ENCODE data around the gene C12orf43.

DNA sequence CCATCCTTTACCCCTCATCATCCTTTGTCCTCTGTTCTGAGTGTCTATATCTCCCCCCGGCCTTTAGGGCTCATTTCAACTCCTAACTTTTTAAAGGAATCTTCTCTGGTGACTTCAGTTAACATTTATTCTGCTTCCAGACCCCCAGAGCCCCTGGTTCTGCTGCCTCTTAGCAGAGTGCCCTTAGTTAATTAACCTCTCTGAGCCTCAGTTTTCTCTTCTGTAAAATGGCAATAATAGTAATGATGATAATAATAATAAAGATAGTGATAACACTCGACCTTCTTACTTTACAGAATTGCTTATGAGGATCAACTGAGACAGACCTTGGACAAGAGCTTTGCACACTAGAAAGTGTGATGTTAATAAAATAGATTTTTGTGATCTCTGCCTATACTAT is 6.4 kb upstream of the C12orf43 start:
- TF ChIP-seq EP300 (IDR thresholded peaks at IDR 0.05; ENCODE audit: low read depth) = no peak
- TF ChIP-seq POLR2A (IDR thresholded peaks at IDR 0.05) = no peak
- TF ChIP-seq, protein P1, sequence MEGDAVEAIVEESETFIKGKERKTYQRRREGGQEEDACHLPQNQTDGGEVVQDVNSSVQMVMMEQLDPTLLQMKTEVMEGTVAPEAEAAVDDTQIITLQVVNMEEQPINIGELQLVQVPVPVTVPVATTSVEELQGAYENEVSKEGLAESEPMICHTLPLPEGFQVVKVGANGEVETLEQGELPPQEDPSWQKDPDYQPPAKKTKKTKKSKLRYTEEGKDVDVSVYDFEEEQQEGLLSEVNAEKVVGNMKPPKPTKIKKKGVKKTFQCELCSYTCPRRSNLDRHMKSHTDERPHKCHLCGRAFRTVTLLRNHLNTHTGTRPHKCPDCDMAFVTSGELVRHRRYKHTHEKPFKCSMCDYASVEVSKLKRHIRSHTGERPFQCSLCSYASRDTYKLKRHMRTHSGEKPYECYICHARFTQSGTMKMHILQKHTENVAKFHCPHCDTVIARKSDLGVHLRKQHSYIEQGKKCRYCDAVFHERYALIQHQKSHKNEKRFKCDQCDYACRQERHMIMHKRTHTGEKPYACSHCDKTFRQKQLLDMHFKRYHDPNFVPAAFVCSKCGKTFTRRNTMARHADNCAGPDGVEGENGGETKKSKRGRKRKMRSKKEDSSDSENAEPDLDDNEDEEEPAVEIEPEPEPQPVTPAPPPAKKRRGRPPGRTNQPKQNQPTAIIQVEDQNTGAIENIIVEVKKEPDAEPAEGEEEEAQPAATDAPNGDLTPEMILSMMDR (IDR thresholded peaks at IDR 0.05) = no peak
- TF ChIP-seq POLR2AphosphoS5 (IDR thresholded peaks at IDR 0.05) = no peak
